PC-3 (cell line): Measurements from ENCODE around the gene CCNYL1.

ENCODE experiments used
- CTCF ChIP-seq: fragments of 300-600 bp; sonication (generic); conservative IDR thresholded peaks from 2 replicates; pipeline ENCODE4 v1.5.1; 2017; ENCODE audit warnings: antibody characterized with exemption, low read depth, mild to moderate bottlenecking, low read length
- EZH2phosphoT487 ChIP-seq: fragments of 300-600 bp; sonication (generic); IDR thresholded peaks from 2 replicates; pipeline ENCODE4 v1.6.1; 2018; ENCODE audit warnings: mild to moderate bottlenecking, antibody characterized with exemption, low read length, borderline replicate concordance

- TF ChIP-seq EZH2phosphoT487 (no peak), CTCF (no peak)
Observed at GRCh38 chr2:207802650-207803049, 91.2 kb downstream of the CCNYL1 start.
